ENCODE data around the gene SLC35B4.

Gene SLC35B4

DNA sequence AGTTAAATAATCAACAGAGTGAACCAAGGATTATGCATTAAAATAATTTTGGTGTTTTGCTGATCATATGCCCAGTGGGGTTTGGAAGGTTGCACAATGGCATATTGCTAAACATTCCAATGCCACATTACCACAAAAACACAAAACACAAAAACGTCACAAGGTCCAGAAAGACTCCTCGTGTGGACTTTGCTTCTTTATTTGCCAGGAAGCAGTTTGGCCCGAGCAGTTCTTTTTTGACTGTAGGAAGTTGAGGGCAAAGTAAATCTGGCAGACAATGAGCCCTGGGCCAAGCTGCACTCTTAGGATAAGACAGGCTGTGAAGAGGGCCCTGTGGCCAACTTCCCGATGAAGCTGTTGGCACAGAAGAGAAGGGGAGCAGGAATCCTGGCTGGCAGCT, 39.2 kb upstream of the SLC35B4 start:
- TF ChIP-seq Cebpa-rat (IDR thresholded peaks at IDR 0.05), result no peak
- Histone ChIP-seq H3K4me3 (no peak overlapping the region), H3K4me1 (peaks cover 0 to 8% (median under 1%) of the 10 kb centered on the region in 10 experiments; a peak in 6 of 20 replicates), H3K36me3 (no peaks in the 10 kb centered on the region), H3K27me3 (no peaks in the 10 kb centered on the region), H3K27ac (no peak overlapping the region), H3K4me2 (no peak overlapping the region; a peak in 1 of 22 replicates), H4K20me1 (no peaks in the 10 kb centered on the region), H3K9me3 (replicated peaks in 1 of 11) (no peaks in the 10 kb centered on the region), H3K9ac (no peak overlapping the region)

DNA sequence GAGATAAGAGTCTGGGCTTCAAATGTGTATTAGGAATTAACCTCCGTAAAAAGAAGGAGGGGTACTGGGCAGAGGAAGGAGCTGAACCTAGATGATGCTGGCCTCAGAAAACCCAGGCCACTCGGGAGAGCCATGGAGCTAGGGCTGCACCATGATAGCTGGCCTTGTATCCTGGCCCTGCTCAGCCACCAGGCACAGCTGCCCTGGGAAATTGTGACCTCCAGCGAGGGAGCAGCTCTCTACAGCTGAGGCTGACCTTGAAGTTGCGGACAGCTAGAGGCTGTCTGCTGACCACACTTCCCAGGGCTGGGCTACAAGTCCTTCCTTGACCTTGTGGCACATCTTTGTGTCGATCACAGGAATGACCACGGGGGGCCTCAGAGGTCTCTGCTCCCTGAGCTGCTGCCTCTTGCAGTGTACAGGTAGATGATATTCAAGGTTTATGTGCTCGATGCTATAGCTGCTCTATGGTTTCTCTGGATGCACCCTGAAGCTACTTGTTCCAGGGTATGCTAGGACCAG, 38.3 kb upstream of the SLC35B4 start:
- no peaks in the 10 kb centered on the region for H3K36me3 ChIP-seq
- no peaks in the 10 kb centered on the region for H3K9me3 ChIP-seq (replicated peaks in 1 of 11)
- no peak for TF ChIP-seq Cebpa-rat (IDR thresholded peaks at IDR 0.05)
- no peaks in the 10 kb centered on the region for H3K27me3 ChIP-seq
- H3K4me1 ChIP-seq, result peaks cover 0 to 11% (median 8%) of the 10 kb centered on the region in 10 experiments; a peak in 7 of 20 replicates
- H3K9ac ChIP-seq, result no peak overlapping the region
- H3K4me2 ChIP-seq, result no peak overlapping the region
- no peak overlapping the region for H3K4me3 ChIP-seq
- H4K20me1 ChIP-seq, result no peaks in the 10 kb centered on the region
- H3K27ac ChIP-seq, result no peak overlapping the region

DNA sequence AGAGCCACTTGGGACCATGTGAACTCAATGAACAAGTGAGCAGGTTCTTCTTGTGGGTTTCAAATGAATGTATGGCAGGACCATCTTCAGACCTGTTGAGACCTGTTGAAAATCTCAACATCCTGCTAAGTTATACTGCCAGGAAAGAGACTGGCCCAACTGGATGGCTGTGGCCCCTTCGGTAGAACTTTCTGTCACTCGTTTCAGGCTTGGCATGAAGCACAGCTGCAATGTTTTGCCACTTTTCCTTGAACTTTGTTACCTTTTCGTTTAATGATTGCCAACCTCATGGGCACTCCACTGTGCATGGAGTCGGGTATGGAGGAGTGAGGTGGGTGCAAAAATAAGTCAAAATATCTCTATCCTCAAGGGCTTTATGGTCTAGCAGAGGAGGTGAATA, 36.7 kb upstream of the SLC35B4 start:
- Histone ChIP-seq H3K36me3 (no peaks in the 10 kb centered on the region), H4K20me1 (no peaks in the 10 kb centered on the region), H3K27ac (no peak overlapping the region), H3K9me3 (replicated peaks in 1 of 11) (no peaks in the 10 kb centered on the region), H3K4me2 (no peak overlapping the region), H3K9ac (no peak overlapping the region), H3K4me3 (no peak overlapping the region), H3K4me1 (peaks cover 0 to 11% (median 8%) of the 10 kb centered on the region in 10 experiments; a peak in 7 of 20 replicates), H3K27me3 (no peaks in the 10 kb centered on the region)
- TF ChIP-seq Cebpa-rat (IDR thresholded peaks at IDR 0.05), result no peak

DNA sequence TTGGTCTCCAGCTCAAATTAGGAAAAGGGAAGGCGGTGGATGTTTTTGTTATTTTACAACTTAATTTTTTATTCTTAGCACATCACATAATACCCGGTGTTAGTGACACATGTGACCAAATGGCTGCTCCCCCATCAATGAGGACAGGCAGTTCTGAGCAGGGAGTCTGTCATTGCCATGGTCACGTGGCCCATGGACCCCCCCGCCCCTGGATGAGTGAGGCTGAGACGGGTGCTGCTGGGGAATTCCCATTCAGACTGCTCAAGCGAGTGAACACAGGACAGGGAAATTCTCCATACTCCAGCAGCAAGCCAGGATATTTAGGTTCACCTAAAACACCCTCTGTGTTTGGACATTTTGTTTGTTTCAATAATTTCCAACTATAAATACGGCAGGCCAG, 34.7 kb upstream of the SLC35B4 start:
- no peaks in the 10 kb centered on the region for H4K20me1 ChIP-seq
- no peak overlapping the region for H3K9ac ChIP-seq
- no peak overlapping the region for H3K27ac ChIP-seq
- H3K36me3 ChIP-seq, result no peaks in the 10 kb centered on the region
- H3K27me3 ChIP-seq, result no peaks in the 10 kb centered on the region
- no peak overlapping the region for H3K4me2 ChIP-seq
- peaks cover 0 to 11% (median 7%) of the 10 kb centered on the region in 10 experiments; a peak in 7 of 20 replicates for H3K4me1 ChIP-seq
- TF ChIP-seq Cebpa-rat (IDR thresholded peaks at IDR 0.05), result no peak
- no peak overlapping the region for H3K4me3 ChIP-seq
- H3K9me3 ChIP-seq (replicated peaks in 1 of 11), result no peaks in the 10 kb centered on the region

DNA sequence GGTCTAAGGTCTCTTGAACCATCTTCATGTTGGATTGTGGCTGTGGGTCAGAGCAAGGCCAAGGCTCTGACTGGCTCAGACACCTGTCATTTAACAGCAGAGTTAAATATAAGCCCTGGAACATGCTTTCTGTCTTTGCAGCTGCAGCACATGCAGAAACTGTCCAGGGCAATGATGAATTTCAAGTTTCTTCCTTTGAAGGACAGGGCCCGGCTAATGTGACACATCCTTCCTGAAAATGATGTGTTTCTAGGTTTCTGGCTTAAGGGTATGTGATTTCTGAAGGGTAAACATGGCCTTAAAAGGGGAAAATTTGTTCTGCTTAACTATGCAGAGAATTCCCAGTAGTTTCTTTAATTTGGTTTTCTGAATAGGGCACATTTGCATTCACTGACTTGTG, 34.0 kb upstream of the SLC35B4 start:
- Histone ChIP-seq H3K9ac (no peak overlapping the region), H4K20me1 (no peaks in the 10 kb centered on the region), H3K4me2 (peak overlapping the region in 5 of 11 experiments; percentile 3 to 25 (median 23); a peak in 3 of 22 replicates), H3K27me3 (no peaks in the 10 kb centered on the region), H3K4me3 (no peak overlapping the region), H3K27ac (no peak overlapping the region), H3K4me1 (peaks cover 0 to 11% (median 4%) of the 10 kb centered on the region in 10 experiments; a peak in 5 of 20 replicates), H3K9me3 (replicated peaks in 1 of 11) (no peaks in the 10 kb centered on the region), H3K36me3 (no peaks in the 10 kb centered on the region)
- TF ChIP-seq Cebpa-rat (IDR thresholded peaks at IDR 0.05), result no peak

DNA sequence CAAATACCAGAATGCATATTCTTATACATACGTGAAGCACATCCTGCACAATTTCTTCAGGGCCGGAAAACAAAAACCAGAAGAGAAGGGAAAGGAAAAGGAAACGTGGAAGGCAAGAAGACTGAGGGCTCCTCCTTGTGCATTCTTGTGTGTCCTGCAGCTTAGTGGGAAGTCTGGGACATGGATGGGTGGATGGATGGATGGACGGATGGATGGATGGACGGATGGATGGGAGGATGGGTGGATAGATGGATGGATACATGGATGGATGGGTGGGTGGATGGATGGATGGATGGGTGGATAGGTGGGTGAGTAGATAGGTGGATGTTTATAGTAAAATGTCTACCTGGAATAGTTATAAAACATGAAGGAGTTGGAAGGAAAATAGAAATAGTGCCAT, 30.8 kb upstream of the SLC35B4 start:
- Histone ChIP-seq H3K9me3 (replicated peaks in 1 of 11) (no peaks in the 10 kb centered on the region), H4K20me1 (no peaks in the 10 kb centered on the region), H3K9ac (no peak overlapping the region), H3K36me3 (no peaks in the 10 kb centered on the region), H3K4me1 (peaks cover 0 to 11% (median 4%) of the 10 kb centered on the region in 10 experiments; a peak in 5 of 20 replicates), H3K27ac (no peak overlapping the region), H3K27me3 (no peaks in the 10 kb centered on the region), H3K4me3 (no peak overlapping the region), H3K4me2 (no peak overlapping the region)
- no peak for TF ChIP-seq Cebpa-rat (IDR thresholded peaks at IDR 0.05)

DNA sequence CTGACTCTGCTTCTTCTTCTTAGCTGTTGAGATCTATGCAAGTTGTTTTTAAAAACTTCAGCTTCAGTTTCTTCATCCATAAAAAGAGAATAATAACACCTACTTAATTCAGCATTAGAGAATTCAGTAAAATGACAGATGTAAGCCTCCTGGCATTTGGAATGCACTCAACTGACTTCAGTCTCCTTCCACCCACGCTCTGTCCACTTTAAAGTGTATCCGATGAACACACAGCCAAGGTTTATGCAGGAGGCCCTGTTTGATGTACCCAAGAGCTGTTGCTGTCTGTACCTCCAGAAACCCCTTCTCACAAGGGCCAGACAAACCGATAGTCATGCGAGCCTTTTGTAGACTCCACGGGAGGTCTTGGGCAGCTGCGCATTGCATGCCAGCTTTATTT, 27.1 kb upstream of the SLC35B4 start:
- H3K9ac ChIP-seq, result no peak overlapping the region
- no peak overlapping the region for H3K4me2 ChIP-seq
- H3K4me1 ChIP-seq, result no peaks in the 10 kb centered on the region
- no peaks in the 10 kb centered on the region for H3K36me3 ChIP-seq
- no peak for TF ChIP-seq Cebpa-rat (IDR thresholded peaks at IDR 0.05)
- H4K20me1 ChIP-seq, result no peaks in the 10 kb centered on the region
- no peak overlapping the region for H3K27ac ChIP-seq
- H3K27me3 ChIP-seq, result no peaks in the 10 kb centered on the region
- no peaks in the 10 kb centered on the region for H3K9me3 ChIP-seq (replicated peaks in 1 of 11)
- H3K4me3 ChIP-seq, result no peak overlapping the region

DNA sequence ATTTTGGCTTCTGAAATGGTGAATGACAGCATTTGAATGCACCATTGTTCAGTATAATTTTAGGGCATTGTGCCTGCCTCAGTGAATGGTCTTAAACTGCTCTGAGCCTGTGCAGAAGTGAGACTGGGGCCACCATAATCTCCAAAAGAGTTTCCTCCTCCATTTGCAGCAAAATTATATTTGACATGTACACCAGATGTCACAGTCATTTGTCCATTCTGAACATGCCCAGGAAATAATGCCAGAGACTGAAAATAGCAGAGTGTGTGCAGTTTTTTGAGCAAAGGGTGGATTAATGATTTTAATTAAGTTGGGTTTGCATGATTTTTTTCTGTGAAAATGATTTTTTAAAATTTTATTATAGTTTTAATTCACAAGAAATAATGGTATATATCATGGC, 26.4 kb upstream of the SLC35B4 start:
- Histone ChIP-seq H3K4me2 (no peak overlapping the region), H3K36me3 (no peaks in the 10 kb centered on the region), H3K9me3 (replicated peaks in 1 of 11) (no peaks in the 10 kb centered on the region), H3K27me3 (no peaks in the 10 kb centered on the region), H3K4me3 (no peak overlapping the region), H3K9ac (no peak overlapping the region), H4K20me1 (no peaks in the 10 kb centered on the region), H3K27ac (no peak overlapping the region), H3K4me1 (no peaks in the 10 kb centered on the region)
- TF ChIP-seq Cebpa-rat (IDR thresholded peaks at IDR 0.05), result no peak

DNA sequence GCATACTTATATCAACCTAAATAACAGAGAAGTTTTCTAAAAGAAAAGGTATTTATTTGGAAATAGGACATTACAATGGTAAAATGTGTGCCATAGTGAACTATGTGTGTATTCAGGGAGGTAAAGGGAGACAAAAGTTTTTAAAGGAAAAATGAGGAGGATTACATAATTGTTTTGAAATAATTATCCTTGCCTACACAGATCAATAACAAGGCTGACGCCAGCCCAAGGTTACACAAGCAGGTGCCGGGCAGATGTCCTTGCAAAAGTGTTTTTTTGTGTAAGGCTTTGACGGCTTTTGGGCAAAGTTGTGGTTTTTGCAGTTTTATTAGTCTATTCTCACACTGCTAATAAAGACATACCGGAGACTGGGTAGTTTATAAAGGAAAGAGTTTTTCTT, 22.7 kb upstream of the SLC35B4 start:
- Histone ChIP-seq H3K4me3 (no peak overlapping the region), H3K9ac (no peak overlapping the region)
- TF ChIP-seq Cebpa-rat (IDR thresholded peaks at IDR 0.05), result no peak

DNA sequence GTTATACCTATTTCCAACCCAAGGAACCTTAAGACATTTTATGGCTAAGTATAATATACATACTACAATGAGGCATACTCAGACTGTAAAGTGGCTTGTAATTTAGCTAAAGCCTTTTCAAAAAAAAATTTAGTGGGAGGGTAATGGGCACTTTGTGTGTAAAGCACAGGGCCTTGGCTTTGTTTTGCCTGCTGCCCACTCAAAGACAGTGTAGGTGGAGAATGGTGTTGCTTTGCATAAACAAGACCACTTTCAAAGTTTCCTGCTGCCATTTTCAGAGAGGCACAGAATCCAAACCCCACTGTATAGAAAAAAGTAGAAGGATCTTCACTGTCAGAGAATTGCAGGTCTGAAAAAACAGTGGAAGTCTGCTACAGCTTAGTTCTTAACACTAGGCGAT, 21.2 kb upstream of the SLC35B4 start:
- no peak overlapping the region for H3K9ac ChIP-seq
- no peaks in the 10 kb centered on the region for H3K9me3 ChIP-seq (replicated peaks in 1 of 11)
- no peaks in the 10 kb centered on the region for H4K20me1 ChIP-seq
- no peaks in the 10 kb centered on the region for H3K36me3 ChIP-seq
- no peaks in the 10 kb centered on the region for H3K27me3 ChIP-seq
- no peak overlapping the region for H3K4me2 ChIP-seq
- no peak overlapping the region for H3K27ac ChIP-seq
- no peaks in the 10 kb centered on the region for H3K4me1 ChIP-seq
- TF ChIP-seq Cebpa-rat (IDR thresholded peaks at IDR 0.05), result no peak
- H3K4me3 ChIP-seq, result no peak overlapping the region

More for the DNA sequence above, 22.7 kb upstream of the SLC35B4 start:
- no peaks in the 10 kb centered on the region for H4K20me1 ChIP-seq
- no peak overlapping the region for H3K27ac ChIP-seq
- H3K27me3 ChIP-seq, result no peaks in the 10 kb centered on the region
- H3K4me1 ChIP-seq, result no peaks in the 10 kb centered on the region
- no peaks in the 10 kb centered on the region for H3K36me3 ChIP-seq
- H3K9me3 ChIP-seq (replicated peaks in 1 of 11), result no peaks in the 10 kb centered on the region
- no peak overlapping the region for H3K4me2 ChIP-seq

Data from BLaER1 treated with 17β-estradiol and CSF1 and Interleukin-3, amounts not matched to agents 10 nM and 100 nM (cell line).